ENCODE measurements around the gene PSENEN. TPM values are rescaled to one million over a fixed set of nuclear protein-coding genes. Genes with fewer than 3 reads are reported as not detected.
A peak's percentile ranks its signal among the peaks of the same experiment; 100 is the strongest.

PSENEN gene
- 70.2 and 70.5 TPM in 2 replicates for total RNA-seq (2022)
- percentile 69 among the genes with signal in this experiment for Bru-seq, nascent RNA
- percentile 79 among the genes with signal in this experiment for BruChase-seq, experiment 1, labeled RNA remaining after a 2-hour chase
- BruChase-seq, experiment 2, labeled RNA remaining after a 6-hour chase = percentile 94 among the genes with signal in this experiment
- long read RNA-seq, transcript PSENEN-202 (4 exons, 1,661 nt) = major isoform, 63 of 72 reads
- long read RNA-seq, partial matches to known transcripts = 5 of 72 reads
- long read RNA-seq, other reads (novel, unspliced or antisense) = 1 of 72 reads

- no peaks in the 10 kb centered on the region for H3K9me3 ChIP-seq
- H3K4me1 Mint-ChIP-seq (ENCODE audit: low read depth, unreplicated experiment) = peaks cover 28% of the 10 kb centered on the region
- peak within 1 kb of the TSS; percentile 93 for H3K4me3 Mint-ChIP-seq (ENCODE audit: unreplicated experiment)
- no peak for TF ChIP-seq CTCF (IDR thresholded peaks at IDR 0.05; ENCODE audit: insufficient read depth in 1 of 2, low read depth in 1 of 2, low read length in 1 of 2, severe bottlenecking in 1 of 2, unreplicated experiment in 1 of 2)
- H3K36me3 ChIP-seq (ENCODE audit: control insufficient read depth, insufficient read depth, low read length) = no peaks in the 10 kb centered on the region
- peaks cover 7% of the 10 kb centered on the region for H3K4me1 ChIP-seq
- no peaks in the 10 kb centered on the region for H3K27me3 ChIP-seq (replicated peaks; ENCODE audit: control insufficient read depth, insufficient read depth, low read length)
- H3K27me3 Mint-ChIP-seq (ENCODE audit: insufficient read depth, unreplicated experiment) = no peaks in the 10 kb centered on the region
- DNase-seq = peak; percentile 98
- TSS peak; percentile 64 for BruUV-seq (replicated peaks)
- ChIA-PET CTCF (interaction anchor here (0.7 to 1.9 kb wide), 6 partner anchors 9 to 235 kb away, joined by 4 to 12 read pairs (median 6); no protein-coding TSS in a partner anchor), POLR2A (interaction anchor here (0.5 to 1.0 kb wide), 7 partner anchors 9 to 269 kb away, joined by 3 to 19 read pairs (median 3); partner anchors contain the start of gene ALKBH6)
- H3K4me3 ChIP-seq (ENCODE audit: low read depth, low read length) = peak within 1 kb of the TSS; percentile 81
- intact Hi-C loops (cut with micrococcal nuclease; ENCODE audit: unreplicated experiment) = loop anchor here (1.0 to 2.0 kb wide), 2 partner anchors 75 to 186 kb away; no protein-coding TSS in a partner anchor
- H3K36me3 Mint-ChIP-seq (ENCODE audit: insufficient read depth, unreplicated experiment) = peaks cover 61% of the 10 kb centered on the region
- no peaks in the 10 kb centered on the region for H3K9me3 Mint-ChIP-seq (ENCODE audit: unreplicated experiment)
- peak within 1 kb of the TSS; percentile 98 for H3K27ac Mint-ChIP-seq (ENCODE audit: unreplicated experiment)
Observed at GRCh38 chr19:35745328-35746086, at the start of gene PSENEN, which contains the start of gene U2AF1L4. TSS of gene PSENEN (plus strand) at chr19:35745651. CDS start at chr19:35745931, 280 bp downstream. TSS of gene U2AF1L4 (minus strand) at chr19:35745418. CDS start at chr19:35745391, 27 bp downstream.

DNA sequence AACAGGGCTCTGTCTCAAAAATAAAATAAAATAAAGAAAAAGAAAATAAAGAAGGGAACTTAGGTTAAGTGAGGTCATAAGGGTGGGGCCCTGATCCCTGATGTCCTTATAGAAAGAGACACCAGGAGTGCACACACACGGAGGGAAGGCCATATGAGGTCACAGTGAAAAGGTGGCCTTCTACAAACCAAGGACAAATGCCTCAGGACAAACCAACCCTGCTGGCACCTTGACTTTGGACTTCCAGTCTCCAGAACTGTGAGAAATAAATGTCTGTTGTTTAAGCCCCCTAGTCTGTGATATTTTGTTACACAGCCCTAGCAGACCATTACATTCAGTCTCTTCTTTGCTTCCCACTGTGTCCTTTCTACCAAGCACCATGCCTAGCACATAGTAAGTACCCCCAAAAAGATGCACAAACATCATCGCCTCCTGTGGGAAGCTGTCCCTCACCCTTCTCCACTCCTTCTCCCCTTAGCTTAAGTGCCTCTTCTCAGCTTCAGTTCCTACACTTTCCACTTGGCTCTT is 49.5 kb upstream of the PSENEN start:
- Mint-ChIP-seq H3K9me3 (ENCODE audit: unreplicated experiment) (no peaks in the 10 kb centered on the region), H3K4me3 (ENCODE audit: unreplicated experiment) (no peak overlapping the region), H3K27ac (ENCODE audit: unreplicated experiment) (no peak overlapping the region), H3K36me3 (ENCODE audit: insufficient read depth, unreplicated experiment) (no peaks in the 10 kb centered on the region), H3K4me1 (ENCODE audit: low read depth, unreplicated experiment) (peaks cover 6% of the 10 kb centered on the region), H3K27me3 (ENCODE audit: insufficient read depth, unreplicated experiment) (no peaks in the 10 kb centered on the region)
- BruUV-seq (replicated peaks) = no TSS peak
- ChIA-PET CTCF (interaction anchor here (0.6 kb wide), 1 partner anchor 25 kb away, joined by 4 read pairs; no protein-coding TSS in a partner anchor), POLR2A (interaction anchor here (0.5 kb wide), 1 partner anchor 19 kb away, joined by 3 read pairs; no protein-coding TSS in a partner anchor)
- no peak for DNase-seq
- Histone ChIP-seq H3K27me3 (replicated peaks; ENCODE audit: control insufficient read depth, insufficient read depth, low read length) (no peaks in the 10 kb centered on the region), H3K4me1 (no peaks in the 10 kb centered on the region), H3K36me3 (ENCODE audit: control insufficient read depth, insufficient read depth, low read length) (no peaks in the 10 kb centered on the region), H3K4me3 (ENCODE audit: low read depth, low read length) (no peak overlapping the region), H3K9me3 (no peaks in the 10 kb centered on the region; the same call in 1 of the 2 replicates)
- intact Hi-C loops (cut with micrococcal nuclease; ENCODE audit: unreplicated experiment) = no loop called here
- TF ChIP-seq CTCF (IDR thresholded peaks at IDR 0.05; ENCODE audit: insufficient read depth in 1 of 2, low read depth in 1 of 2, low read length in 1 of 2, severe bottlenecking in 1 of 2, unreplicated experiment in 1 of 2) = no peak

GRCh38 chr19:35696835-35697234 is 48.6 kb upstream of the PSENEN start:
- no TSS peak for BruUV-seq (replicated peaks)
- no peak for TF ChIP-seq CTCF (IDR thresholded peaks at IDR 0.05; ENCODE audit: insufficient read depth in 1 of 2, low read depth in 1 of 2, low read length in 1 of 2, severe bottlenecking in 1 of 2, unreplicated experiment in 1 of 2)

More at GRCh38 chr19:35696835-35697234, 48.6 kb upstream of the PSENEN start:
- CTCF ChIA-PET = interaction anchor here (0.6 to 1.1 kb wide), 3 partner anchors 19 to 157 kb away, joined by 3 to 4 read pairs (median 3); no protein-coding TSS in a partner anchor
- Histone ChIP-seq H3K9me3 (no peaks in the 10 kb centered on the region; the same call in 1 of the 2 replicates), H3K36me3 (ENCODE audit: control insufficient read depth, insufficient read depth, low read length) (no peaks in the 10 kb centered on the region), H3K4me3 (ENCODE audit: low read depth, low read length) (no peak overlapping the region), H3K4me1 (no peaks in the 10 kb centered on the region), H3K27me3 (replicated peaks; ENCODE audit: control insufficient read depth, insufficient read depth, low read length) (no peaks in the 10 kb centered on the region)
- Mint-ChIP-seq H3K9me3 (ENCODE audit: unreplicated experiment) (no peaks in the 10 kb centered on the region), H3K4me3 (ENCODE audit: unreplicated experiment) (no peak overlapping the region), H3K27me3 (ENCODE audit: insufficient read depth, unreplicated experiment) (no peaks in the 10 kb centered on the region), H3K4me1 (ENCODE audit: low read depth, unreplicated experiment) (peaks cover 6% of the 10 kb centered on the region), H3K27ac (ENCODE audit: unreplicated experiment) (no peak overlapping the region), H3K36me3 (ENCODE audit: insufficient read depth, unreplicated experiment) (no peaks in the 10 kb centered on the region)
- intact Hi-C loops (cut with micrococcal nuclease; ENCODE audit: unreplicated experiment) = no loop called here
- DNase-seq = peak in 1 of 2 experiments; percentile 19
- POLR2A ChIA-PET = interaction anchor here (0.5 to 1.3 kb wide), 2 partner anchors 18 to 49 kb away, joined by 3 to 4 read pairs; partner anchors contain the start of gene COX6B1
